Tibial nerve (tissue), 4 donors: Measurements from ENCODE around the gene SLX9. TPM values are rescaled to one million over a fixed set of nuclear protein-coding genes. Genes with fewer than 3 reads are reported as not detected.

ENCODE experiments used
- DNase-seq, 2 donors: peaks; one replicate each; pipeline ENCODE4 v3.0.0-alpha.2; 2019; ENCODE audit warnings: low spot score in 2 of 2
- H3K27ac ChIP-seq, 4 donors: fragments of 200-600 bp; sonication (generic) in 3 of 4; one replicate each; pipeline ENCODE4 v1.5.1; 2017 to 2019; ENCODE audit warnings: mild to moderate bottlenecking in 1 of 4
- H3K27me3 ChIP-seq, 2 donors: fragments of 200-600 bp; sonication (generic) in 1 of 2; one replicate each; pipeline versions ENCODE4 v1.5.1 to v1.6.0; 2017 to 2019
- H3K36me3 ChIP-seq, 3 donors: fragments of 200-600 bp; sonication (generic); one replicate each; pipeline ENCODE4 v1.5.1; 2018 to 2019
- H3K4me1 ChIP-seq, 4 donors: fragments of 200-600 bp; sonication (generic) in 3 of 4; one replicate each; pipeline ENCODE4 v1.5.1; 2017 to 2019
- H3K4me3 ChIP-seq, 4 donors: fragments of 200-600 bp; sonication (generic) in 3 of 4; one replicate each; pipeline ENCODE4 v1.5.1; 2017 to 2019; ENCODE audit warnings: mild to moderate bottlenecking in 1 of 4, moderate library complexity in 1 of 4
- H3K9me3 ChIP-seq, 4 donors: fragments of 200-600 bp; sonication (generic) in 3 of 4; one replicate each; pipeline ENCODE4 v1.5.1; 2017 to 2019
- CTCF ChIP-seq, 5 experiments: fragments of 200-600 bp in 3 of 5; fragments of 450-650 bp in 2 of 5; sonication (generic) in 3 of 5; IDR thresholded peaks; one replicate each; pipeline ENCODE4 v1.5.1; 2016 to 2019; ENCODE audit warnings: antibody characterized with exemption in 5 of 5, mild to moderate bottlenecking in 3 of 5, moderate library complexity in 2 of 5
- EP300 ChIP-seq, 2 donors: sonication (generic); formaldehyde crosslinking; IDR thresholded peaks; one replicate each; pipeline ENCODE4 v1.6.1; 2017; ENCODE audit warnings: antibody characterized with exemption in 2 of 2, mild to moderate bottlenecking in 1 of 2
- POLR2A ChIP-seq, 2 donors: fragments of 450-650 bp; IDR thresholded peaks; one replicate each; pipeline ENCODE4 v1.6.1; 2017; ENCODE audit warnings: antibody characterized with exemption in 2 of 2, mild to moderate bottlenecking in 2 of 2, moderate library complexity in 2 of 2
- WGBS, 2 donors: methylation state at CpG; one replicate each; pipeline ENCODE4 v1.1.5; 2018; 5-methylcytosine and 5-hydroxymethylcytosine counted together
- total RNA-seq, 4 donors: library from RNA; depleted of rRNA; stranded (reverse); fragments of >200 nt; gene quantifications; one replicate each; pipeline ENCODE4 v1.1.0, GENCODE V29; 2016

The SLX9 gene
- total RNA-seq, 4 donors from 2014 or later: 3.7 to 19.8 (median 13.3) TPM

GRCh38 chr21:44940116-44940631 is 345 bp downstream of the SLX9 start:
- Histone ChIP-seq H3K36me3 (peaks cover 0 to 32% (median 0%) of the 10 kb centered on the region in 3 donors), H3K4me1 (peaks cover 0 to 37% (median 18%) of the 10 kb centered on the region in 4 donors), H3K27me3 (no peaks in the 10 kb centered on the region), H3K9me3 (no peaks in the 10 kb centered on the region), H3K4me3 (peak overlapping the region; percentile 67 to 89 (median 86)), H3K27ac (peak overlapping the region in 3 of 4 donors; percentile 68 to 75 (median 72))
- DNase-seq: no peak
- WGBS, 2 donors: 1% methylated on average over 20 to 25 of the region's 53 CpGs
- TF ChIP-seq POLR2A (IDR thresholded peaks at IDR 0.05) (no peak), EP300 (IDR thresholded peaks at IDR 0.05) (no peak), CTCF (IDR thresholded peaks at IDR 0.05) (no peak)

GRCh38 chr21:44941567-44941966 is 1.7 kb downstream of the SLX9 start:
- no peak for DNase-seq
- no peak overlapping the region for H3K4me3 ChIP-seq
- H3K9me3 ChIP-seq: no peaks in the 10 kb centered on the region
- H3K36me3 ChIP-seq: peaks cover 0 to 39% (median 0%) of the 10 kb centered on the region in 3 donors
- WGBS, 2 donors: 86 to 89% methylated on average over 8 of the region's 8 CpGs
- H3K4me1 ChIP-seq: peaks cover 0 to 37% (median 18%) of the 10 kb centered on the region in 4 donors
- no peak for TF ChIP-seq EP300 (IDR thresholded peaks at IDR 0.05)
- TF ChIP-seq CTCF (IDR thresholded peaks at IDR 0.05): no peak
- no peak for TF ChIP-seq POLR2A (IDR thresholded peaks at IDR 0.05)
- no peak overlapping the region for H3K27ac ChIP-seq
- no peaks in the 10 kb centered on the region for H3K27me3 ChIP-seq

- H3K9me3 ChIP-seq: no peaks in the 10 kb centered on the region
- TF ChIP-seq POLR2A (IDR thresholded peaks at IDR 0.05): no peak
- no peak for TF ChIP-seq EP300 (IDR thresholded peaks at IDR 0.05)
- no peak for TF ChIP-seq CTCF (IDR thresholded peaks at IDR 0.05)
- H3K4me1 ChIP-seq: peaks cover 0 to 37% (median 18%) of the 10 kb centered on the region in 4 donors
- H3K36me3 ChIP-seq: peaks cover 0 to 49% (median 0%) of the 10 kb centered on the region in 3 donors
- no peak for DNase-seq
- no peak overlapping the region for H3K4me3 ChIP-seq
- no peaks in the 10 kb centered on the region for H3K27me3 ChIP-seq
- WGBS, 2 donors: 83 to 87% methylated on average over 2 of the region's 2 CpGs
- H3K27ac ChIP-seq: no peak overlapping the region
These were observed 2.7 kb downstream of the SLX9 start for GRCh38 chr21:44942566-44942965.

- WGBS, 2 donors: 80 to 87% methylated on average over 15 of the region's 15 CpGs
- Histone ChIP-seq H3K4me1 (peaks cover 0 to 37% (median 18%) of the 10 kb centered on the region in 4 donors), H3K9me3 (no peaks in the 10 kb centered on the region), H3K36me3 (peaks cover 0 to 54% (median 0%) of the 10 kb centered on the region in 3 donors), H3K27me3 (no peaks in the 10 kb centered on the region), H3K27ac (no peak overlapping the region), H3K4me3 (no peak overlapping the region)
- TF ChIP-seq POLR2A (IDR thresholded peaks at IDR 0.05) (no peak), CTCF (IDR thresholded peaks at IDR 0.05) (no peak)
- no peak for DNase-seq
These were observed 3.3 kb downstream of the SLX9 start for GRCh38 chr21:44943005-44943685.
